Epidermal melanocyte (primary cell): Measurements from ENCODE around the gene HEXA.
A peak's percentile ranks its signal among the peaks of the same experiment; 100 is the strongest.

Experiments
- DNase-seq: peaks from one replicate; pipeline ENCODE4 v3.0.0; 2011; ENCODE audit warnings: low spot score; ENCODE audit not compliant: insufficient read length

The HEXA gene

DNA sequence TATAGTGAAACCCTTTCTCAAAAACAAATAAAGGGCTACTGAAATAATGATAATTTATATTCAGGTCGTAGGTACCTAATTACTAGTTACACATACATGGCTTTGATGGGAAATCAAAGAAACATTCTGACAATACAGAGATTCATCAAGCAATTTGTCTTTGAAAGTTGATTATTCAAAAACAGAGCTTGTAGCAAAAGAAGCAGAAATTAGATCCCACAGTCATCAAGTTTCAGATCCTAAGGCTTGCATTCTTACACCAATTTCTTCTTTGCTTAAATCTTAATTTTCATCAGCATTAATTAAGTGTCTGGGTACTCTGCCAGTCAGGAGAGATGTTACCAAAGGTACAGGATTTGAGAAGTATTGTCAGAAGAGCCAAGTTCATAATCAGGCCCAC lies 1.5 kb upstream of the HEXA start:
- DNase-seq, result no peak

DNA sequence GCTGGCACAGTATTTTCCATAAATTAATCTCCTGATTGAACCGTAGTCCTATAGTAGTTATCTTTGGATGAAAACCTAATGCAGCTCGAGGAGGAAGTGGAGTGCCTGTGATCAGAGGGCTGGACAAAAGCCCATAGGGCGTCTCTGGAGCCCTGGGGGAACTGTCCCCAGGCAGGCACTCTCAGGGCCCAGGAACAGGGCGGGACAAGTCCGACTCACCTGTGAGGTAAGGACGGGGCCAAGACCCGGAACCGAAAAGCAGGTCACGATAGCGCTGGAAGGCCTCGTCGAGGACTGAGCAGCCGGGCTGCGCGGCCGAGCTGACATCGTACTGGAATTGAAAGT lies 341 bp downstream of the HEXA start:
- DNase-seq, result no peak

DNA sequence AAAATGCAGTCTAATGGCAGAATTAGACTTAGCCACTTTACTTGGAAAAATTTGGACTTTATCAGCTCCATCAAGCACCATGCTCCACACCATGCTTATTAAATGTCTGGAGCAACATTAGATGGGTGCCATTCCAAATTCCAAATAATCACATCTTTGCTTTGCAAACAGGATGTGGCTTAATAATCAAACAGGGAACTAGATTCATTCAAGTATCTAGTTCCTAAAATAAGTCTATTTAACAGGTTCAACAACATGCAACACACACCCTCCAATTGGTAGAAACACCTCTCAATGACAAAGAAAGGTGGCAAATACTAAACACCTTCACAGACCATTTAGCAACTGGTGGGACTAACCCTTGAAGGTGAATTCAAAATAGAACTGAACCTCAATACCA lies 3.5 kb downstream of the HEXA start:
- DNase-seq, result no peak

DNA sequence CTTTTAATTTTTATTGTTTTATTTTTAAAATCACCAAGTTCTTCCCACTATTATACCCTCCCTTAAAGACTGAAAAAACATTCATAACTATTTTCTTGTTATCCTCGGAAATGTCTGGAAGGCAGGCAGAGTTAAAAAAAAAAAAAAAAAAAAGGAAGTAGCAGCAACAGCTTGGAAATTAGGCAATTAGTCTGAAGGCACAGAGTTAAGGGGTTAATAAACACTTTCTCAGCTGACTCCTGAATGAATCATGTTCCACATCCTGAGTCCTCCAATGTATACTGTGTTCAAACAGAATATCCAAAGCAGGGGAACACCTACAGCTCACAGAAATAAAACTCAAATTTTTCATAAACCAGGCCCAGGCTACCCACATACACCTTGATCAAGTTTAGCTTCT lies 5.8 kb downstream of the HEXA start:
- no peak for DNase-seq

DNA sequence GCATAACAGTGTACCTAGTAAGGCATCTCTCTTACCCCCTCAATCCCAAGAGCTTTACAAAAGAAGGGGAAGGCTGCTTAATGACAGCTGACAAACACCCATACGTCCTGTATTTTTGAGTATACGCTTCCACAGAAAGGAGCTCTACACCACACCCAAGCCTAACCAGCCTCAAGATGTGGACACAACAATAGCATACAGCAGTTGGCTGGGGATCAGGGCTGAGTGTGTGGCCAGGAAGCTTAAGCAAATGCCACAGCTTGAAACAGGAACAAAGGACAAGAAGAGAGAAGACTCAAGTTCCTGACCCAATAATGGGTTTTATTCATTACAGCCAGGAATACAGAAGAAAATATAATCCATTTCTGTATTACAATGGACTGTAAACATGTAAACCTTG lies 6.9 kb downstream of the HEXA start:
- no peak for DNase-seq

DNA sequence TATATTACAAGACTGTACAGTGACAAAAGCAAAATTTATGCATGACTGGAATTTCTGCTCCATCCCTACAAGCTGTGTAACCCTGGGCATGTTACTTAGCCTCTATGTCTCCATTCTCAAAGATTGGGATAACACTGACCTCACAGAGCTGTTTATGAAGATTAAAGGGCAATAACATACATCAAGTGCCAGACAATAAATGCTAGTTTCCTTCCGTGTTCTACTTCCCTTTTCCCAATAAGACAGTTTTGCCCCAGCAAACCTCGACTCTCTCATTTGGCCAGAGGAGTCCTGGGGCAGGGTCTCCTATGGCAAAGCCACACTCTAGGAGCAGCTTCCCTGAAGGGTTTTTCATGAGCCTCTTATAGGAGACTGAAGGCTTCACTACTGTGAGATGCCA lies 7.5 kb downstream of the HEXA start:
- DNase-seq, result no peak

DNA sequence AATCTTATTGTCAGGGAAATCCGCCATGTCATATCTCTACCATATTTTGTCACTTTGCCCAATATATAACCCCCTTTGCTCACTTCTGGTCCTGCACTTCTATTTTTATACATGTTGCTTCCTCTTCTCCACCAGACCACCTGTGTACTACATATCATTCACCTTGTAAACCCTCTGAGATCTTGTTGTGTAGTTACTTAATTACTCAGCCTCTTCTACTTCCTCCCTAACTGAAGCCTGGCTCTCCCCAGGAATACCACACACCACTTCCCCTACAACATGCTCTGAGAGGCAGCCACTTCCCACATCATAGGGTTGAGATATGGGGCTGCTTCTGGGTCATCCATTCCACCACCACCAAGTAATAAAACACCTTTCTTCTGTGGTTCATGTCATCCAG lies 10.0 kb downstream of the HEXA start:
- DNase-seq, result no peak

DNA sequence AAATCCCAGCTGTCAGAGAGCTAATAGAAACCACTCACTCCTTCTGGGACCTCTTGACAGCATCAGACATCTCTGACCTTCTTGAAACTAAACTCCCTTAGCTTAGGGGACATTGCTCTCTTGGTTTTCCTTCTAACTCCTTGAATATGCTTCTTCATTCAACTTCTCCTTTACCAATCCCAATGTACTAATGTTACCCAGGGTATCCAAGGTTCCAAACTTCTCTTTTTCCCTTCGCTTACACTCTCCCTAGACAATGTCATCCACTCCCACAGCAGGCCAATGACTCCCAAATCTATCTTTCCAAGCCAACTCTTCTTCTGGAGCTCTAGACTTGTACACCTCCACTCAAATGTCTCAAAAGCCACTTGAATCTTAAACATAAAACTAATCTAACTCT lies 14.6 kb downstream of the HEXA start:
- DNase-seq, result no peak

DNA sequence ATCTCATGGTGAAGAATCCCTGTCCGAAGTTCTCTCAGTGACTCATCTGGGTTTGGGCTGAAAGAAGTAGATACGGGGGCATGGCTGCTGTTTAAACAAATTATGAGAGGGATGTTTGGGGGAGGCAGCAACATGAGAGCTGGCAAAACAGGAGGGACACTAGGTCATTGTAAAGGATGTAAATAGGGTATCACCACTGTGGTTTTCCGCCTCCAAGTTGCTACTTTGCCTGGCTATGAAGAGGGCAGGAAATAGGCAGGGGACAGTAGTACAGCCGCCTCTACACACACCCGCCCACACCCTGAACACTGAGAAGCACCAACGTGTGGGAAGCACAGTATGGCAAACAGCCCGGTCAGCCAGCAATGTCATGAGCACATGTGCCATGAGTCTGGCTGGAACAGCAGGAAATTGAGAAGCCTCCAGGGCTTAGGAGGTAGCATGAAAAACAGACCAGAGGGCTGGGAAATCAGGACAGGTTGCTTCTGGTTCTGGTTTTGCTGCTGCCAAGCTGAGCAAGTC lies 17.1 kb downstream of the HEXA start:
- DNase-seq, result peak; percentile 28

DNA sequence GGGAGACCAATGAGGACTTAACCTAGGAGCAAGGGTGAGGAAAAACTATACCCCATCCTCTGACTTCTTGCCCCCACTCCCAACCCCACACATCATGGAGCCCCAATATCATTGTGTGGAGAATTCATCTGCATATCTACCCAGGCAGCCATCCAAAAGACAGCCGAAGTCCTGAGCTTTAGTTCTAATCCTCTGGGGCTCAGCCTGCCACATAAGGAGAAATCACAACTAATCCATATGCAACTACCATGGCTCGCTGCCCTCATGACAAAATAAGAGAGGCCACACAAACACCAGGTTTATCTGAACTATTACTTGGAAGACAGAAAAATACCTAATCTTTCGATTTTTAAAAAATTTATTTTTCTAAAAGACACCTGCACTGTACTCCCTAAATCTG lies 17.7 kb downstream of the HEXA start:
- DNase-seq, result no peak

DNA sequence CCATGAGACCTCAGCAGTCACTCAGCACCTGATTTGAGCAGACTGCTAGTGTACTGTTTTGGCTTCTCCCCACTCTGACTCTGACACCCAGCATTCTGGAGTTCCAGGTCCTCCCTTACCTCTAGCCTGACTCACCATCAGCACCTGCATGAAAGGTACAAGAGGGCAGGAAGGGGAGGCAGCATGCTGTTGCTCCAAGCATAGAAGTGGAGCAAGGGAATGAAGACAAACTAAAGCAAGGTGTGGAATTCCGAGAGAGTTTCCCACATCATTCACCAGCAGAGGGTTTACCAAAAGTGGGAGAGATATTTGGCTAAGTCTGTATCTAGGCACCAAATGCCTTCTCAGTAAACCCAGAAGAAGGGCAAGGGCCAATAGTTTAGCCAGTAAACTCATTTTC lies 21.3 kb downstream of the HEXA start:
- DNase-seq, result no peak

DNA sequence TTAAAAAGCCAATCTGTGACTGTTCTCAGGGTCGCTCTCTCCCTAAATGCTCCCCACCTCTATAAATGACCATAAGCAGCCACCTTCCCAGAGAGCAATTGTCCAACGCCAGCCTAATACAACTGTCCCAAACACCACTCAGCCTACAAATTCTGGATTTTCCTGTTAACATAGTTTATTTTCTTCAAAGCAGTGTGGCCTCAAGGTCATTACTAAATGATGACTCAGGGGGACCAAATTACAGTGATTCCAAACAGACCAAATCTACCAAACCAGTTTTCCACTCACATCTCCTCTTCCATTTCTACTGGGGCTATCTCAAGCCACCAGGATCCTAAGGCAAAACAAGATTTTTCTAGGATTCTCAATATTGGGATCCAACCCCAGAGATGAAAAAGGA lies 22.5 kb downstream of the HEXA start:
- no peak for DNase-seq

DNA sequence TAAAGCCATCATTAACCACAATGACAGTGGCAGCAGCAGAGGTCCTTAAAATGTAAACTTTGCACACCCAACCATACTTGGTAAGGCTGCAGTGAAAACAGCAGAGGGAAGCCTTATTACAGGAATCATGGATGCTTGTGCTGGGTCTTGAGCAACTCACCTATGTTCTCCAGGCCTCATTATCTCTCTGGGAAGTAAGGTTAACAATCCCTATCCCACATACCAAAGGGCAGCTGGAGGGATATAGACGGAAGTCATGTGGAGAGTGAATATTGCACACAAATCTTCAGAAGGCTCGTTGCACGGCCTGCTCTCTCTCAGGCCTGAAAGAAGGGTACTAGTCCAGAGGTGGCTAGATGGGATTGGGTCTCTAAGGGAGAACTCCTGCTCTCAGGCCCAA lies 30.0 kb downstream of the HEXA start:
- DNase-seq, result no peak

DNA sequence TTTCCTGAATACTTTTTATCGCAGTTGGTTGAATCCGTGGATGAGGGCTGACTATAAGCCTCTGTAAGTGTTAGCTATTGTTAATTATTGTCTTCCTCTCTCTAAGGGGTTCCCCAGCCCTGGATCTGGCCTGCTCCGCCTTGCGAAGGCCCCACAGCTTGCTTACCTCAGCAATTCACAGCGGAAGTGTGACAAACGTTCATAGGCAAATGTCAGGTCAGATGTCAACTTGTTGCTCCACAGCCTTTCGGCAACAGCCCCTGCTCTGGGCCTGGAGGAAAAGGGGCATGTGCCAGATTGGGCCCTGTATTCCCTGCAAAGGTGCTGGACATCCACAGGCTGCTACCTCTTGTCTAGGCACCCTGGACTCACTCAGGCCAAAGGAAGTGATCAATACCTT lies 30.5 kb downstream of the HEXA start:
- no peak for DNase-seq

DNA sequence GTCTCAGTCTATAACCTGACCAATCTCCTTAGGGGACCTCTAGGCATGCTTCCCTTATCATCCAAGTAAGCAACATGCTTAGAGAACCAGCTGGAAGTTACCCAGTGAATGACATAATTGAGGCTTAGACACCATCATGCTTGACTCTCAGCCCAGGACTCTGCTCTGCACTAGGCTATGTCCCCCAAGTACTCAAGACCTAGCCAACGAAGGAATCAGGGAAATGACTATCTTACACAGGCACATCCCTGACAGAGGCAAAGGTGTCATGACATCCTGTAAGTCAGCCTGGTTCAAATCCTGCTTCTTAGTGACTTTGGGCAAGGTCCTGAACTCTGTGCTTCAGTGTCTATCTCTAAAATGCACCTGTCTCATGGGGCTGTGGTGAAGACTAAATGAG lies 31.2 kb downstream of the HEXA start:
- no peak for DNase-seq

DNA sequence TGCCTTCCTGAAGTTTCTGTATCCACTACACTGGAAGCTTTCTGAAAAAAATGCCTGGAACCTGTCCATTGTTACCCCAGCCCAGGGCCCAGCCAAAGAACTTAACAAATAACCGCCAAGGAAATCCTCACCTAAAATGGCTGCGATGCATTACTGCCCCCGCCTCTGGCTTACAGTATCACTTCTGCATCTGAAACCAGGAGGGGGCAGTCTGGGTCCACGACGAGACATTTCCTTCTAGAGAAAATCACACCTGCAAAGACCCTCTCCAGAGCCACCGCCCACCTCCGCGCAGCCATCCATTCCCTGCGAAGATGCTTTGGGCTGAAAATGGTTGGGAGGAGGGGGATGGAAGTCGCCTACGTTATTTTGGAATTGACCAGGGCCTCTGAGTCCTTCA lies 33.4 kb downstream of the HEXA start:
- no peak for DNase-seq

DNA sequence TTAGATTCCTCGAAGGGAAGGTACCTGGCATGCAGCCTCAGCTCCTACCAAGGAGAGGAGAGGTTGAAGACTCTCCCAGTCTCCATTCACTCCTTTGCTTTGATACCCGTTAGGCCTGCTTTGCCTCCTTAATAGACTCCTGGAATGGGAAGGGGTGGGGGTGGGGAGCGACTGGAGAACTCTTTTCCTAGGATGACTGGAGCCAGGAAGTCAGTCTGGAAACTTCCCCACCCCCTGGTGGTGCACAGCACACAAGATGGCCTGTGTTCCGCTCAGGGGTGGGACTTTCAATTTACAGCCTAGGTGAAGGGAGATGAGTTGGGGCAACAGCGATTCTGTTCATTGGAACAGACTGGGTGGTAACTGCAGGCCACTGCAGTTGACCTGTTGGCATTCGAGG lies 34.5 kb downstream of the HEXA start:
- no peak for DNase-seq

DNA sequence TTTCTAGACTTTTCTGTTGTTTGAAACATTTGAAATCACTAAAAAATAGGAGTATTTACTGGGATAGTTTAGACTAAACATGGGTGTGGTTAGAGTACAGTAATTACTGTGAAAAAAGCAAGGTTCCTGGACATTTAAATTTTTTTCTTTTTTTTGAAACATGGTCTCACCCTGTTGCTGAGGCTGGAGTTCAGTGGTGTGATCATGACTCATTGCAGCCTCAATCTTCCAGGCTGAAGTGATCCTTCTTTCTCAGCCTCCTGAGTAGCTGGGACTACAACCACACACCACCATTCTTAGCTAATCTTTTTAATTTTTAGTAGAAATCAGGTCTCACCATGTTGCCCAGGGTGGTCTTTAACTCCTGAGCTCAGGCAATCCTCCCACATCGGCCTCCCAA lies 35.4 kb downstream of the HEXA start:
- no peak for DNase-seq

DNA sequence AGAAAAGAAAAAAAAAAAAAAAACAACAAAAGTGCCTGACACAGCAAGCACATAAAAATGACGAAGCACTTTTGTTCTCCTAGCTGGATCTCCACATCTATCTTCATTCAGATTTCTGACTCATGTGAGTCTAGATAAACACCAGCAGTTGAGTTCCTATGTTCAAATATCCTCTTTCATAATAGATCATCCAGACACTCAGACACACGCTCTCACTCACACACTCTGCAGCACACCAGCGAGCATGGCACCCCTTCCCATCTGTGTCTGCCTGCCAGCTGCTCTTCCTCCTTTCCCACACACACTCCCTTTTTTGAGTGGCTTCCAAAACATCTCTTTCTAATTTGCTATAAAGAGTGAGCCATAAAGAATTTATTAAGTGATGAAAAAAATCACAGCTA lies 36.0 kb downstream of the HEXA start:
- DNase-seq, result peak; percentile 33

DNA sequence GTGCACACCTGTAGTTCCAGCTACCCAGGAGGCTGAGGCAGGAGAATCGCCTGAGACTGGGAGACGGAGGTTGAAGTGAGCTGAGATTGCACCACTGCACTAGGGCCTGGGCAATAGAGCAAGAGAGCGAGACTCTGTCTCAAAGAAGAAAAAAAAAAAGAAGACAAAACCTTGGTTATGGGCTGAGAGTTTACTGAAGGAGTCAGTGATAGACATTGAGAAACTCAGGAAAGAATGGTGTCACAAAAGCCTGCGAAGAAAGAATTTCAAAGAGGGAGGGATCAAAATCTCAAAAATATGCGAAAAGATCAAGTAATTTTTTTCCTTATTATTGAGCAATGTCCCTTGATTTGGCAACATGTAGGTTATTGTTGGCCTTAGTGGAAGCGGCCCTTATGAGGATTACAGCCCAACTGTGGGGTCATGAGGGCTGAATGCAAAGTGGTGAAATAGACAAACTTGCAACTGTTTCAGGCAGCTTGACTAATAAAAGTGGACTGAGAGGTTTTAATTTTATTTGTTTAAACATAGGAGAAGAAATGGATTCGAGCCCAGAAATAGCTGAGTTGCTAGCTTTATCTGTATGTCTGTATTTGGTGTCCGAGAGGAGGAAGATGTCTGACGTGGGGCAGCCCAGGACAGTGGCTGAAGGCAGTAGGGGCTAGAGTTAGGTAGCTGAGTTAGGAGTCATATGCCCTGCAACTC lies 37.0 kb downstream of the HEXA start:
- DNase-seq, result no peak

DNA sequence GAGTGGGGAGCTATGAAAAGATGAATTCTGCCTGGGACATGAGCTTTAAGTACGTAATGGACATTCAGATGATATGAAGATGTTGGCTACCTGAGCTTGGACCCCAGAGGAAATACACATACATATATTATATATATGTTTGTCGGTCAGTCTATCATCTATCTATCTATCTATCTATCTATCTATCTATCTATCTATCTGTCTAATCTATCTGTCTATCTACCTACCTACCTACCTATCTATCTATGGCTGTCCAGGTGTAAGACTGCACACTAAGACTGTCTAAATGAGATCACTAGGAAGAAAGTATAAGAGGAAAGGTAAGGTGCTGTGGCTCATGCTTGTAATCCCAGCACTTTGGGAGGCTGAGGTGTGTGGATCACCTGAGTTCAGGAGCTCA lies 37.7 kb downstream of the HEXA start:
- DNase-seq, result no peak

DNA sequence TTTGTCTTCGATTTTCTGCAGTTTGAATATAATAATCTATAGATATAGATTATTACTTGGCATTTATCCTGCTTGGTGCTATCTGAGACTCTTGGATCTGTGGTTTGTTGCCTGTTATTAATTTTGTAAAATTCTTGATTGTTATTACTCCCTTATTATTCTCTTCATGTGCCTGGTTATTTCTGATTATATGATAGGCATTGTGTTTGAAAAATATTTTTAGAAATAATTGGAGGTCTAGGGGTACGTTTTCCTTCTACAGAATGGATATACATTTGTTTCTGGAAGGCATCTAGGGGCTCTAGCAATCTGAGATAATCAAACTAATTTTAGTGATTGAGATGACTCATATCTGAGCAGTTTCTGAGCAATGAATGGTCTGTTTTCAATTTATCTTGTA lies 41.0 kb downstream of the HEXA start:
- DNase-seq, result no peak

DNA sequence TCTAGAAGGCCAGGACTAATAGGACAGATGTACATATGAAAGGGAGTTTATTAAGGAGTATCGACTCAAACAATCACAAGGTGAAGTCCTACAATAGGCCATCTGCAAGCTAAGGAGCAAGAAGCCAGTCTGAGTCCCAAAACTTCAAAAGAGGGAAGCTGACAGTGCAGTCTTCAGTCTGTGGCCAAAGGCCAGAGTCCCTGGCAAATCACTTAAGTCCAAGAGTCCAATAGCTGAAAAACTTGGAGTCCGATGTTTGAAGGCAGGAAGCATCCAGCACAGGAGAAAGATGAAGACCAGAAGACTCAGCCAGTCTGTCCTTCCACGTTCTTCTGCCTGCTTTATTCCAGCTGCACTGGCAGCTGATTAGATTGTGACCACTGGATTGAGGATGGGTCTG lies 44.8 kb downstream of the HEXA start:
- no peak for DNase-seq

DNA sequence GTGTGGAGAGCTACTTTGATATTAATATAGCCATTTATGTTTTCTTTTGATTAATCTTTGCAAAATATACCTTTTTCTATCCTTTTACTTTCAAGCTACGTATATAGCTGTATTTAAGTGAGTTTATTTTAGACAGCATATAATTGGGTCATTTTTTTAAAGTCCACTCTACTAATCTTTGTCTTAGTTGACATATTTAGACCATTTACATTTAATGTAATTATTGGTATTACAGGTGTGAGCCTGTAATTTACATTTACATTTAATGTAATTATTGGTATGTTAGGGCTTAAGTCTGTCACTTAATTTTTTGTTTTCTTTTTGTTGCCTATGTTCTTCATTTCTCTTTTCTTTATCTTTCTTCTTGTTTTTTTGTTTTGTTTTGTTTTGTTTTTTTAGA lies 52.1 kb downstream of the HEXA start:
- no peak for DNase-seq
